GM12875 (cell line): Measurements from ENCODE around the gene CMIP.
"Not testable (repeated sequence)": the region's sequence is repeated elsewhere in the genome, so short reads cannot be mapped to it uniquely, and the experiment has no call there.

Experiments used
- H3K4me3 ChIP-seq: one replicate; pipeline ENCODE4 v1.5.1; 2011; ENCODE audit warnings: low read depth, low read length, control low read depth
- TF ChIP-seq, protein P1 (sequence below): IDR thresholded peaks from 2 replicates; pipeline ENCODE4 v1.5.1; 2011; ENCODE audit warnings: low read depth, mild to moderate bottlenecking, control low read depth, inconsistent platforms, low read length, moderate library complexity, borderline replicate concordance; ENCODE audit not compliant: insufficient read depth

Gene CMIP

DNA sequence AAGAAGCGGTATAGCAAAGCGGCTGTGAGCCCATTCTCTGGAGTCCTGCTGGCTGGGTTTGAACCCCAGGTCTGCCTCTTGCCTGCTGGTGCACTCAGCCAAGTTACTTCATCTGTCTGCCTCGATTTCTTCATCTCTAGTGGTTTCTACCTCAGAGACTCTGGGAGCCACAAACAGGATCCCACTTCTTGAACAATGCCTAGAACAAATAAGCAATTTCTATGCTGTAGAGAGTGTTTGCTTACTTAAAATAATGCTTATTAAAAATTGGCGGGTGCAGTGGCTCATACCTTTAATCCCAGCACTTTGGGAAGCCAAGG, 75.5 kb downstream of the CMIP start:
- TF ChIP-seq, protein P1, sequence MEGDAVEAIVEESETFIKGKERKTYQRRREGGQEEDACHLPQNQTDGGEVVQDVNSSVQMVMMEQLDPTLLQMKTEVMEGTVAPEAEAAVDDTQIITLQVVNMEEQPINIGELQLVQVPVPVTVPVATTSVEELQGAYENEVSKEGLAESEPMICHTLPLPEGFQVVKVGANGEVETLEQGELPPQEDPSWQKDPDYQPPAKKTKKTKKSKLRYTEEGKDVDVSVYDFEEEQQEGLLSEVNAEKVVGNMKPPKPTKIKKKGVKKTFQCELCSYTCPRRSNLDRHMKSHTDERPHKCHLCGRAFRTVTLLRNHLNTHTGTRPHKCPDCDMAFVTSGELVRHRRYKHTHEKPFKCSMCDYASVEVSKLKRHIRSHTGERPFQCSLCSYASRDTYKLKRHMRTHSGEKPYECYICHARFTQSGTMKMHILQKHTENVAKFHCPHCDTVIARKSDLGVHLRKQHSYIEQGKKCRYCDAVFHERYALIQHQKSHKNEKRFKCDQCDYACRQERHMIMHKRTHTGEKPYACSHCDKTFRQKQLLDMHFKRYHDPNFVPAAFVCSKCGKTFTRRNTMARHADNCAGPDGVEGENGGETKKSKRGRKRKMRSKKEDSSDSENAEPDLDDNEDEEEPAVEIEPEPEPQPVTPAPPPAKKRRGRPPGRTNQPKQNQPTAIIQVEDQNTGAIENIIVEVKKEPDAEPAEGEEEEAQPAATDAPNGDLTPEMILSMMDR: no peak
- H3K4me3 ChIP-seq: no peak overlapping the region

GRCh38 chr16:81520560-81521135, 76.0 kb downstream of the CMIP start:
- H3K4me3 ChIP-seq: no peak overlapping the region
- TF ChIP-seq, protein P1: no peak

DNA sequence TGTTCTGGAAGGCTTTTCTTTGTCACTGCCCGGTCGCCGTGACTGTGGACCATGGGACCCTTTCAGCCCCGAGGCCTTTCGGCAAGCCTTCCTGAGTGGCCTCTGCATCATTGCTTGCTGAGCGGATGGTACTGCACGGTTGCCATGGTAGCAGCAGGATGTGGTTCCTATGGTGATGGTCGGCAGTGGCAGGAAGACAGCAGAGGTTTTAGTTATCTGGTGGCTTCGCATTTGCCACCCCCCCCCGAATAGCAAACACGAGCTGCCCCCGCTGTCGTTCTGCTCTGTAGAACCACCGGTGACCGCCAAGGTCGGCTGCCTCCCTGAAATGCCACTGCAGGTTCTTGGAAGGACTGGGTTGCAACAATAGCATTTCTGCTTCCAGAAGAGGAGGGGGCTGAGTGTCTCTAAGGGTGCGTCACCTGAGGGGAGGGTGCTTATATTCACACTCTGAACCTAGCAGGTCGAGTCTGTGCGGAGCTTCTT, 76.6 kb downstream of the CMIP start:
- no peak overlapping the region for H3K4me3 ChIP-seq
- TF ChIP-seq, protein P1: no peak

- TF ChIP-seq, protein P1: no peak
- H3K4me3 ChIP-seq: no peak overlapping the region
These were observed 77.6 kb downstream of the CMIP start for GRCh38 chr16:81522108-81522701.

DNA sequence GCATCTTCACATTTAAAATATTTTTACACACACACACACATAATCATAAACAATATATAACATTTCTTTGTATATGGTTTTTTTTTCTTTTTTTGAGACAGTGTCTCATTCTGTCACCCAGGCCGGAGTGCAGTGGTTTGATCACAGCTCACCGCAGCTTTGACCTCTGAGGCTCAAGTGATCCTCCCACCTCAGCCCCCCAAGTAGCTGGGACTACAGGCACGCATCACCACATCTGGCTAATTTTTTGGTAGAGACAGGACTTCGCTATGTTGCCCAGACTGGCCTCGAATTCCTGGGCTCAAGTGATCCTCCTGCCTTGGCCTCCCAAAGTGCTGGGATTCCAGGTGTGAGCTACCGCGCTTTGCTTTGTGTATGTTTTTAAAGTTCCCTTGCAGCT, 78.2 kb downstream of the CMIP start:
- not testable (repeated sequence) for H3K4me3 ChIP-seq

DNA sequence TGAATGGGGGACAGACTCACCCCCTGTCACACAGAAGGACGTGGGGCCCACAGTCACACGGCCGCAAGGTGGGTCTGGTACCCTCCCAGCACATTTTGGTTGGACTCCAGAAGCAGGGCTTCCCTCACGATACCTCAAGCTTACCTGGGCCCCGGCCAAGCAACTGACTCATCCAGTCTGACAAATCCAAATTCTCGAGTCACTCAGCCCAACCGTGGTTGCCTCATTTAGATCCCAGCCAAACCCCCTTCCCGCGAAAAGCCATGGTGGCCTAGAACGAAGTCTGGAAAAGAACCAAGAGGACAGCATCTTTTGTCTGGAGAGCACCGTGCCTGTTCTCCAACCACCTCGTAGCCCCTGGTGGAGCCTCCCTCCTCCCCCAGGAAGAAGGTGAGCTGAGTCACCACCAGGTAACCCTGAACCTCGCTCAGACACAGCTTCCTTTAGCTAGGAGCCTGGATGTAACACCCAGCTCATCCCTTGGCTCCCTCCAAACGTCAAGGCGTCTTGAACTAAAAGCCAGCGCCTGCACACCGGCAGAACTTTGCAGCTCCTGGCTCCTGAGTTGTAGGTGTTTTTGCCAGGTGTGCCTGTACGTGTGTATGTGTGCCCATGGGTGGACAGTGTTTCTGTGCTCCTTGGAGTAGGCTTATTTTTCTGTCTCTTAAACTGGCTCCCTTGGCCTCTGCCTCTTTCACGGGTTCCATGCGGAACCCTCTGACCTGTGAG, 78.9 kb downstream of the CMIP start:
- TF ChIP-seq, protein P1: no peak
- H3K4me3 ChIP-seq: no peak overlapping the region

- no peak overlapping the region for H3K4me3 ChIP-seq
- TF ChIP-seq, protein P1: no peak
These were observed 79.8 kb downstream of the CMIP start for GRCh38 chr16:81524382-81524781.

GRCh38 chr16:81524885-81525284, 80.3 kb downstream of the CMIP start:
- H3K4me3 ChIP-seq: not testable (repeated sequence)
